Osteoblast (primary cell): ENCODE results near the gene EPC1. TPM values are rescaled to one million over a fixed set of nuclear protein-coding genes. Genes with fewer than 3 reads are reported as not detected.

ENCODE experiments used
- DNase-seq: peaks from one replicate; pipeline ENCODE4 v3.0.0; 2011; ENCODE audit warnings: low spot score, mixed read lengths; ENCODE audit not compliant: insufficient read length; ENCODE audit errors: missing footprints
- H2AFZ ChIP-seq: 2 replicates; pipeline ENCODE4 v1.6.0; 2011; ENCODE audit warnings: mild to moderate bottlenecking, low read length
- H3K27ac ChIP-seq: 2 replicates; pipeline ENCODE4 v1.5.1; 2011; ENCODE audit warnings: mild to moderate bottlenecking, low read depth, low read length, moderate library complexity
- H3K27me3 ChIP-seq: 2 replicates; pipeline ENCODE4 v1.6.0; 2012; ENCODE audit warnings: mild to moderate bottlenecking, control low read depth, inconsistent platforms, low read length, moderate library complexity; ENCODE audit not compliant: insufficient read depth
- H3K36me3 ChIP-seq: 2 replicates; pipeline ENCODE4 v1.5.1; 2011; ENCODE audit warnings: mild to moderate bottlenecking, low read length, control low read depth, moderate library complexity; ENCODE audit not compliant: insufficient read depth
- H3K4me1 ChIP-seq: 2 replicates; pipeline ENCODE4 v1.5.1; 2011; ENCODE audit warnings: mild to moderate bottlenecking, low read length, control low read depth, moderate library complexity; ENCODE audit not compliant: insufficient read depth
- H3K4me2 ChIP-seq: 2 replicates; pipeline ENCODE4 v1.6.0; 2011; ENCODE audit warnings: mild to moderate bottlenecking, low read length; ENCODE audit not compliant: insufficient read depth
- H3K4me3 ChIP-seq: fragments of 200-600 bp; sonication (generic); 3 replicates; pipeline ENCODE4 v1.5.1; 2012; ENCODE audit warnings: mild to moderate bottlenecking, low read length, inconsistent platforms; ENCODE audit not compliant: insufficient read depth
- H3K79me2 ChIP-seq: 2 replicates; pipeline ENCODE4 v1.6.0; 2012; ENCODE audit warnings: mild to moderate bottlenecking, low read length, control low read depth, inconsistent platforms; ENCODE audit not compliant: insufficient read depth
- H3K9me3 ChIP-seq: 2 replicates; pipeline ENCODE4 v1.5.1; 2011; ENCODE audit warnings: low read depth, low read length, control low read depth
- H4K20me1 ChIP-seq: 2 replicates; pipeline ENCODE4 v1.6.0; 2012; ENCODE audit warnings: mild to moderate bottlenecking, low read length, control low read depth; ENCODE audit not compliant: insufficient read depth
- CTCF ChIP-seq: IDR thresholded peaks from 2 replicates; pipeline ENCODE4 v1.5.1; 2011; ENCODE audit warnings: mild to moderate bottlenecking, low read depth, low read length, moderate library complexity; ENCODE audit errors: extremely low read depth
- total RNA-seq: library from RNA; depleted of rRNA; stranded (reverse); fragments of >200 nt; gene quantifications from 2 replicates; pipeline ENCODE4 v1.2.3, GENCODE V29; 2012

The EPC1 gene
- total RNA-seq, 1 donor = 30.8 TPM

- H3K4me1 ChIP-seq = peaks cover 4% of the 10 kb centered on the region
- no peaks in the 10 kb centered on the region for H3K36me3 ChIP-seq
- peaks cover 6% of the 10 kb centered on the region for H4K20me1 ChIP-seq
- H3K4me2 ChIP-seq = peak overlapping the region; percentile 95
- H3K9me3 ChIP-seq = no peaks in the 10 kb centered on the region
- H3K79me2 ChIP-seq = peaks cover 50% of the 10 kb centered on the region
- TF ChIP-seq CTCF = peak; percentile 55
- H3K27ac ChIP-seq = peak overlapping the region; percentile 81
- peak overlapping the region; percentile 71 for H2AFZ ChIP-seq
- H3K27me3 ChIP-seq = no peaks in the 10 kb centered on the region
- peak overlapping the region; percentile 75 for H3K4me3 ChIP-seq
- no peak for DNase-seq
These were observed 30.7 kb upstream of the EPC1 start for GRCh38 chr10:32377458-32378259.

- no peak for DNase-seq
- no peak for TF ChIP-seq CTCF
- Histone ChIP-seq H4K20me1 (peaks cover 10% of the 10 kb centered on the region), H3K36me3 (no peaks in the 10 kb centered on the region), H3K4me2 (peak overlapping the region; percentile 95), H3K4me3 (peak overlapping the region; percentile 75), H3K27ac (peak overlapping the region; percentile 81), H3K27me3 (no peaks in the 10 kb centered on the region), H3K79me2 (peaks cover 58% of the 10 kb centered on the region), H3K4me1 (peaks cover 4% of the 10 kb centered on the region), H3K9me3 (no peaks in the 10 kb centered on the region), H2AFZ (peak overlapping the region; percentile 21)
These were observed 29.8 kb upstream of the EPC1 start for GRCh38 chr10:32376771-32377170.

GRCh38 chr10:32376097-32376496 is 29.1 kb upstream of the EPC1 start:
- Histone ChIP-seq H3K27ac (peak overlapping the region; percentile 81), H3K79me2 (peaks cover 62% of the 10 kb centered on the region), H3K36me3 (peaks cover under 1% of the 10 kb centered on the region), H2AFZ (no peak overlapping the region), H3K27me3 (no peaks in the 10 kb centered on the region), H3K4me2 (peak overlapping the region; percentile 95), H3K4me3 (peak overlapping the region; percentile 75), H3K9me3 (no peaks in the 10 kb centered on the region), H3K4me1 (peaks cover 4% of the 10 kb centered on the region), H4K20me1 (peaks cover 16% of the 10 kb centered on the region)
- TF ChIP-seq CTCF = no peak
- DNase-seq = no peak

GRCh38 chr10:32375631-32376030 is 28.7 kb upstream of the EPC1 start:
- H3K79me2 ChIP-seq = peaks cover 67% of the 10 kb centered on the region
- DNase-seq = no peak
- peaks cover 4% of the 10 kb centered on the region for H3K4me1 ChIP-seq
- peaks cover 2% of the 10 kb centered on the region for H3K36me3 ChIP-seq
- no peak overlapping the region for H3K27ac ChIP-seq
- no peaks in the 10 kb centered on the region for H3K27me3 ChIP-seq
- no peaks in the 10 kb centered on the region for H3K9me3 ChIP-seq
- no peak overlapping the region for H3K4me3 ChIP-seq
- H4K20me1 ChIP-seq = peaks cover 16% of the 10 kb centered on the region
- peak overlapping the region; percentile 95 for H3K4me2 ChIP-seq
- no peak overlapping the region for H2AFZ ChIP-seq
- TF ChIP-seq CTCF = no peak
